Activated CD8-positive, alpha-beta T cell treated with anti-CD3 and anti-CD28 coated beads for 36 hours (primary cell): Measurements from ENCODE around the gene RYK. TPM values are rescaled to one million over a fixed set of nuclear protein-coding genes. Genes with fewer than 3 reads are reported as not detected.

Experiments
- ATAC-seq: fragments of 200-7000 bp; cut with Tn5 transposase; one replicate; pipeline ENCODE4 v1.10.0; 2021; ENCODE audit warnings: mild to moderate bottlenecking, moderate library complexity
- CTCF ChIA-PET: fragments of 350-600 bp; sonication (Branson Sonifier 250); formaldehyde crosslinking; loops from one replicate; lab custom pipeline; 2021; ENCODE audit warnings: antibody characterized with exemption; lab: Charles Lee
- POLR2A ChIA-PET: fragments of 350-600 bp; sonication (Branson Sonifier 250); formaldehyde crosslinking; loops from one replicate; lab custom pipeline; 2021; ENCODE audit warnings: antibody characterized with exemption; lab: Charles Lee
- DNase-seq: peaks from one replicate; pipeline ENCODE4 v3.0.0-alpha.2; 2020
- H3K27ac Mint-ChIP-seq: one replicate; pipeline ENCODE4 v1.8.0; 2021; ENCODE audit warnings: mild to moderate bottlenecking, mixed read lengths
- H3K27me3 Mint-ChIP-seq: one replicate; pipeline ENCODE4 v1.8.0; 2021; ENCODE audit warnings: mixed read lengths
- H3K36me3 Mint-ChIP-seq: one replicate; pipeline ENCODE4 v1.8.0; 2021; ENCODE audit warnings: low read depth, mixed read lengths
- H3K4me1 Mint-ChIP-seq: one replicate; pipeline ENCODE4 v1.8.0; 2021; ENCODE audit warnings: low read depth, mixed read lengths
- H3K4me3 Mint-ChIP-seq: one replicate; pipeline ENCODE4 v1.8.0; 2021; ENCODE audit warnings: mild to moderate bottlenecking, moderate library complexity, mixed read lengths
- H3K9me3 Mint-ChIP-seq: one replicate; pipeline ENCODE4 v1.8.0; 2021; ENCODE audit warnings: mixed read lengths
- intact Hi-C: fragments of 100-400 bp; cut with micrococcal nuclease; formaldehyde crosslinking; loops from one replicate; pipeline ENCODE4 v1.10.0; 2022
- total RNA-seq, 2 experiments: library from RNA; stranded (reverse); gene quantifications; one replicate each; pipeline ENCODE4 v1.2.3, GENCODE V29; 2021
- TF ChIP-seq, protein P1 (sequence below): fragments of 200-600 bp; IDR thresholded peaks from one replicate; pipeline ENCODE4 v1.8.0; 2022; ENCODE audit warnings: antibody characterized with exemption, mild to moderate bottlenecking

Gene RYK
- total RNA-seq, 2 experiments from 2014 or later, result 19.8 to 21.9 TPM

DNA sequence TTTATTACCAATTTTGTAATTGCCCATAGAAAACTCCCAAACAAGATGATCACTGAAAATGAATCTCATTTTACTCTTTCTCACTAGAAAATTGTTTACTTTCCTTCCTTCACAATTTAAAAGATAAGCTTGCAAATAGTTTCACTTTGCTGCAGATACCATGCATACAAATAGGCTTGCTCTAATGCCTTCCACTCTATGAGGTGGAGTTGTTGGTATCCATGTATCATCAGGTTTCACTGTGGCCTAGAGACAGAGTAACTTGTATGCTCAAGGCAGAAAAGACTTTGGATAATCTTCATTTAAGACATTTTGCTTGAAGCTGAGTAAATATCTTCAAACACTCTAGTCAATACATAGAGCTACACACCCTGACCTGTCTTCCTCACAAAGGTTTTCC lies 60.8 kb downstream of the RYK start:
- TF ChIP-seq, protein P1, sequence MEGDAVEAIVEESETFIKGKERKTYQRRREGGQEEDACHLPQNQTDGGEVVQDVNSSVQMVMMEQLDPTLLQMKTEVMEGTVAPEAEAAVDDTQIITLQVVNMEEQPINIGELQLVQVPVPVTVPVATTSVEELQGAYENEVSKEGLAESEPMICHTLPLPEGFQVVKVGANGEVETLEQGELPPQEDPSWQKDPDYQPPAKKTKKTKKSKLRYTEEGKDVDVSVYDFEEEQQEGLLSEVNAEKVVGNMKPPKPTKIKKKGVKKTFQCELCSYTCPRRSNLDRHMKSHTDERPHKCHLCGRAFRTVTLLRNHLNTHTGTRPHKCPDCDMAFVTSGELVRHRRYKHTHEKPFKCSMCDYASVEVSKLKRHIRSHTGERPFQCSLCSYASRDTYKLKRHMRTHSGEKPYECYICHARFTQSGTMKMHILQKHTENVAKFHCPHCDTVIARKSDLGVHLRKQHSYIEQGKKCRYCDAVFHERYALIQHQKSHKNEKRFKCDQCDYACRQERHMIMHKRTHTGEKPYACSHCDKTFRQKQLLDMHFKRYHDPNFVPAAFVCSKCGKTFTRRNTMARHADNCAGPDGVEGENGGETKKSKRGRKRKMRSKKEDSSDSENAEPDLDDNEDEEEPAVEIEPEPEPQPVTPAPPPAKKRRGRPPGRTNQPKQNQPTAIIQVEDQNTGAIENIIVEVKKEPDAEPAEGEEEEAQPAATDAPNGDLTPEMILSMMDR, result no peak
- ATAC-seq, result no peak
- no peaks in the 10 kb centered on the region for H3K4me1 Mint-ChIP-seq
- no peak overlapping the region for H3K27ac Mint-ChIP-seq
- H3K4me3 Mint-ChIP-seq, result no peak overlapping the region
- no peak for DNase-seq
- CTCF ChIA-PET, result no interaction called here
- H3K27me3 Mint-ChIP-seq, result no peaks in the 10 kb centered on the region
- intact Hi-C loops, result no loop called here
- H3K9me3 Mint-ChIP-seq, result no peaks in the 10 kb centered on the region
- POLR2A ChIA-PET, result no interaction called here
- H3K36me3 Mint-ChIP-seq, result peaks cover 10% of the 10 kb centered on the region

- Mint-ChIP-seq H3K27ac (no peak overlapping the region), H3K4me1 (peaks cover 2% of the 10 kb centered on the region), H3K27me3 (no peaks in the 10 kb centered on the region), H3K4me3 (no peak overlapping the region), H3K36me3 (peaks cover 11% of the 10 kb centered on the region), H3K9me3 (no peaks in the 10 kb centered on the region)
- intact Hi-C loops, result no loop called here
- DNase-seq, result no peak
- TF ChIP-seq, protein P1, result no peak
- CTCF ChIA-PET, result no interaction called here
- POLR2A ChIA-PET, result no interaction called here
- no peak for ATAC-seq
Measured at GRCh38 chr3:134186391-134186790, 64.3 kb downstream of the RYK start.

GRCh38 chr3:134180761-134181160 lies 69.9 kb downstream of the RYK start:
- ATAC-seq (no peak), DNase-seq (no peak)
- Mint-ChIP-seq H3K4me3 (no peak overlapping the region), H3K36me3 (peaks cover 19% of the 10 kb centered on the region), H3K4me1 (peaks cover 2% of the 10 kb centered on the region), H3K27me3 (no peaks in the 10 kb centered on the region), H3K9me3 (no peaks in the 10 kb centered on the region), H3K27ac (no peak overlapping the region)
- ChIA-PET CTCF (interaction anchor here (1.3 kb wide), 1 partner anchor 32 kb away, joined by 3 read pairs; no protein-coding TSS in a partner anchor), POLR2A (interaction anchor here (0.6 kb wide), 1 partner anchor 269 kb away, joined by 3 read pairs; no protein-coding TSS in a partner anchor)
- TF ChIP-seq, protein P1, result no peak
- intact Hi-C loops, result no loop called here

- Mint-ChIP-seq H3K27ac (no peak overlapping the region), H3K27me3 (no peaks in the 10 kb centered on the region), H3K4me3 (no peak overlapping the region), H3K9me3 (no peaks in the 10 kb centered on the region), H3K36me3 (peaks cover 23% of the 10 kb centered on the region), H3K4me1 (peaks cover 2% of the 10 kb centered on the region)
- TF ChIP-seq, protein P1, result no peak
- CTCF ChIA-PET, result interaction anchor here (1.1 to 1.7 kb wide), 3 partner anchors 9 to 33 kb away, joined by 3 to 7 read pairs (median 3); no protein-coding TSS in a partner anchor
- ATAC-seq (no peak), DNase-seq (no peak)
- POLR2A ChIA-PET, result no interaction called here
- intact Hi-C loops, result no loop called here
Measured at GRCh38 chr3:134179508-134179907, 71.2 kb downstream of the RYK start.

GRCh38 chr3:134163096-134163495 lies 87.6 kb downstream of the RYK start:
- TF ChIP-seq, protein P1, result no peak
- ChIA-PET POLR2A (no interaction called here), CTCF (no interaction called here)
- intact Hi-C loops, result no loop called here
- ATAC-seq, result no peak
- no peaks in the 10 kb centered on the region for H3K4me1 Mint-ChIP-seq
- peaks cover 34% of the 10 kb centered on the region for H3K36me3 Mint-ChIP-seq
- no peaks in the 10 kb centered on the region for H3K9me3 Mint-ChIP-seq
- H3K27me3 Mint-ChIP-seq, result no peaks in the 10 kb centered on the region
- no peak overlapping the region for H3K4me3 Mint-ChIP-seq
- DNase-seq, result no peak
- H3K27ac Mint-ChIP-seq, result no peak overlapping the region
